ENCODE results near the gene FBXL7. TPM values are rescaled to one million over a fixed set of nuclear protein-coding genes. Genes with fewer than 3 reads are reported as not detected.
"Not testable (repeated sequence)": the region's sequence is repeated elsewhere in the genome, so short reads cannot be mapped to it uniquely, and the experiment has no call there.

FBXL7 gene
- total and polyA plus RNA-seq, 9 of the 15 experiments (the other 6 are each of a cell fraction or from before 2014, with no cell fraction given): 0.04 to 0.08 TPM; not detected in 7

DNA sequence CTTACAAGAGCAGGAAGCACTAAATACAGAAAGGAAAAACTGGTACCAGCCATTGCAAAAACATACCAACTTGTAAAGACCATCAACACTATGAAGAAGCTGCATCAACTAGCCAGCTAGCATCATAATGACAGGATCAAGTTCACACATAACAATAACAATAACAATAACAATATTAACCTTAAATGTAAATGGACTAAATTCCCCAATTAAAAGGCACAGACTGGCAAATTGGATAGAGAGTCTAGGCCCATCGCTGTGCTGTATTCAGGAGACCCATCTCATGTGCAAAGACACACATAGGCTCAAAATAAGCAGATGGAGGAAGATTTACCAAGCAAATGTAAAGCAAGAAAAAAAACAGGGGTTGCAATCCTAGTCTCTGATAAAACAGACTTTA is 372.3 kb downstream of the FBXL7 start:
- CTCF ChIA-PET (ENCODE audit: low intra/inter-chr PET ratio); H2AFZ ChIP-seq (ENCODE audit: low read depth, low read length); H3K9ac ChIP-seq (ENCODE audit: insufficient read depth in 1 of 2, low read depth in 2 of 2, low read length in 2 of 2); H4K20me1 ChIP-seq (replicated peaks; ENCODE audit: control insufficient read depth, insufficient read depth, low read length); FAIRE-seq; H3K36me3 ChIP-seq (ENCODE audit: control insufficient read depth, insufficient read depth, low read length); ATAC-seq; intact Hi-C loops (cut with micrococcal nuclease); BruUV-seq (replicated peaks); POLR2A ChIA-PET; H3K79me2 ChIP-seq (ENCODE audit: control insufficient read depth, insufficient read depth, low read length); H3K4me1 ChIP-seq (replicated peaks in 1 of 2; ENCODE audit: control insufficient read depth in 2 of 2, insufficient read depth in 2 of 2, low read length in 2 of 2); H3K9me1 ChIP-seq (ENCODE audit: control insufficient read depth, insufficient read depth, low read length); H3K27me3 ChIP-seq (ENCODE audit: control insufficient read depth in 2 of 2, insufficient read depth in 2 of 2, low read length in 2 of 2); in situ Hi-C loops (cut with MboI); DNase-seq (ENCODE audit: extremely low read depth in 1 of 4, low spot score in 3 of 4); H3K9me3 ChIP-seq (replicated peaks; ENCODE audit: control insufficient read depth, insufficient read depth, low read depth, low read length); H3K4me2 ChIP-seq (ENCODE audit: insufficient read depth, low read length); H3K27ac ChIP-seq (ENCODE audit: extremely low read depth, low read depth, low read length); H3K4me3 ChIP-seq: not testable (repeated sequence)
- 0% methylated on average over 1 of the region's 1 CpG for WGBS (ENCODE audit: insufficient coverage, low coverage, missing lambda C conversion rate)
- TF ChIP-seq ZNF507 (tag; conservative IDR thresholded peaks at IDR 0.05): peak; percentile 94

DNA sequence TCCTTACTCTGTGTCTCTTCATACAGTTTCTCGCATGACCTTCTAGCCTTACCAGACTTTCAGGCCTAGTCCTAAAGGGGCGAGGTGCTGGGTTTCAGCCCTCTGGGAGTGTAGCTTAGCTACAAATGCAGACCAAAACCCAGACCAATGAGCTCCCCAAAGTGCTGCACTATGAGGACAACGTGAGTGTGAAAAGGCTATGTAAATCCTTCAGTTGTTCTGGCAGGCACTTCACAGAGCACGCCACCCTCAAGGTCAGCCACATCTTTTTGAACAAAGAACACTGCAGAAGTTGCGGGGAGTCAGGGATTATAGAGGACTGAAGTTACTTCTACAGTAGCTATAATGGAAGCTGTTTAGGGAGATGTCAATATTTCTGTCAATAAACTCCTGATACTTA is 377.9 kb downstream of the FBXL7 start:
- in situ Hi-C loops (cut with MboI): no loop called here
- ATAC-seq (no peak), FAIRE-seq (no peak), DNase-seq (ENCODE audit: extremely low read depth in 1 of 4, low spot score in 3 of 4) (no peak)
- no peak overlapping the region for H3K27ac ChIP-seq (ENCODE audit: extremely low read depth, low read depth, low read length)
- H4K20me1 ChIP-seq (replicated peaks; ENCODE audit: control insufficient read depth, insufficient read depth, low read length): no peaks in the 10 kb centered on the region
- no peak overlapping the region for H3K4me2 ChIP-seq (ENCODE audit: insufficient read depth, low read length)
- POLR2A ChIA-PET: no interaction called here
- WGBS (ENCODE audit: insufficient coverage, low coverage, missing lambda C conversion rate): 0% methylated on average over 5 of the region's 5 CpGs
- H3K27me3 ChIP-seq (ENCODE audit: control insufficient read depth in 2 of 2, insufficient read depth in 2 of 2, low read length in 2 of 2): no peaks in the 10 kb centered on the region
- no peaks in the 10 kb centered on the region for H3K36me3 ChIP-seq (ENCODE audit: control insufficient read depth, insufficient read depth, low read length)
- intact Hi-C loops (cut with micrococcal nuclease): no loop called here
- H3K9ac ChIP-seq (ENCODE audit: insufficient read depth in 1 of 2, low read depth in 2 of 2, low read length in 2 of 2): no peak overlapping the region
- peaks cover 2% of the 10 kb centered on the region; the same call in 1 of the 2 replicates for H3K9me3 ChIP-seq (replicated peaks; ENCODE audit: control insufficient read depth, insufficient read depth, low read depth, low read length)
- no peaks in the 10 kb centered on the region for H3K9me1 ChIP-seq (ENCODE audit: control insufficient read depth, insufficient read depth, low read length)
- H3K79me2 ChIP-seq (ENCODE audit: control insufficient read depth, insufficient read depth, low read length): no peaks in the 10 kb centered on the region
- H3K4me1 ChIP-seq (replicated peaks in 1 of 2; ENCODE audit: control insufficient read depth in 2 of 2, insufficient read depth in 2 of 2, low read length in 2 of 2): no peaks in the 10 kb centered on the region
- BruUV-seq (replicated peaks): no TSS peak
- CTCF ChIA-PET (ENCODE audit: low intra/inter-chr PET ratio): no interaction called here
- H3K4me3 ChIP-seq: no peak overlapping the region
- no peak overlapping the region for H2AFZ ChIP-seq (ENCODE audit: low read depth, low read length)
- TF ChIP-seq ZNF165 (CRISPR knock-in tag; IDR thresholded peaks at IDR 0.05; ENCODE audit: borderline replicate concordance) (no peak), ZNF589 (CRISPR knock-in tag; IDR thresholded peaks at IDR 0.05; ENCODE audit: low read depth) (no peak), MED1 (CRISPR knock-in tag; IDR thresholded peaks at IDR 0.05; ENCODE audit: borderline replicate concordance) (no peak), RBBP5 (IDR thresholded peaks at IDR 0.05; ENCODE audit: borderline replicate concordance, insufficient read depth, low read length, poor library complexity, severe bottlenecking) (no peak), CCNT2 (IDR thresholded peaks at IDR 0.05; ENCODE audit: borderline replicate concordance, extremely low read depth, insufficient read length, low read depth, low read length) (no peak), RAD51 (IDR thresholded peaks at IDR 0.05; ENCODE audit: borderline replicate concordance, low read depth) (no peak), ATF1 (CRISPR knock-in tag; IDR thresholded peaks at IDR 0.05) (no peak), ATF1 (tag; IDR thresholded peaks at IDR 0.05) (no peak), MAFG (tag; conservative IDR thresholded peaks at IDR 0.05) (no peak), U2AF1 (optimal IDR thresholded peaks at IDR 0.05; ENCODE audit: low read depth, low read length) (no peak), ZNF347 (CRISPR knock-in tag; IDR thresholded peaks at IDR 0.05; ENCODE audit: low read depth) (no peak), ZBED1 (IDR thresholded peaks at IDR 0.05) (no peak), TAF1 (IDR thresholded peaks at IDR 0.05; ENCODE audit: control insufficient read depth, extremely low read depth, insufficient read depth, low read length, severe bottlenecking) (no peak), KAT2B (IDR thresholded peaks at IDR 0.05; ENCODE audit: low read depth, low read length) (no peak)

Measured in K562 (cell line).